Gastroesophageal sphincter (tissue), 3 donors: ENCODE data around the gene GPR6.

Experiments used
- POLR2A ChIP-seq, 2 donors: fragments of 450-650 bp; IDR thresholded peaks; one replicate each; pipeline ENCODE4 v1.6.1; 2017; ENCODE audit warnings: antibody characterized with exemption in 2 of 2, mild to moderate bottlenecking in 2 of 2, moderate library complexity in 1 of 2
- POLR2AphosphoS5 ChIP-seq: sonication (generic); formaldehyde crosslinking; IDR thresholded peaks from one replicate; pipeline ENCODE4 v1.6.1; 2017; ENCODE audit warnings: antibody characterized with exemption
- TF ChIP-seq, protein P1 (sequence below), 4 experiments: fragments of 200-600 bp in 2 of 4; fragments of 450-650 bp in 2 of 4; sonication (generic) in 1 of 4; IDR thresholded peaks; one replicate each; pipeline ENCODE4 v1.5.1; 2017 to 2019; ENCODE audit warnings: antibody characterized with exemption in 4 of 4, mild to moderate bottlenecking in 2 of 4, moderate library complexity in 2 of 4

DNA sequence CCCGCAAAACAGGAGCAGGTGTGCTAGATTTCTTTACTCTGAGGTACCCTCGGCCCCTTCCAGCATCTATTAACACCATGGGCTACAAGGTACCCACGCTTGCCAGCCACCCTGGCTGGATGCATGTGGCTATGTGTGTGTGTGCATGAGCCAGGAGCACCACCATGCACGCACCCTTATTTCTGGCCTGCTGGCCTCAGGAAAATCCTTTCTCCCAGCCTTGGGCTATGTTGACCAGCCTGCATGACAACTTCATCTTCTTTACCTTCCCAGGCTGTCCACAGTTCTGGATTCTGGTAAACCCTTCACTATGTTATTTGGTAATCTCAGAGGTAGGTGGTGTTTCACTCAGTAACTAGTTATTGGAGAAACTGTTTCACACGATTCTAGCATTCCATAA is 40.4 kb downstream of the GPR6 start:
- TF ChIP-seq, protein P1, sequence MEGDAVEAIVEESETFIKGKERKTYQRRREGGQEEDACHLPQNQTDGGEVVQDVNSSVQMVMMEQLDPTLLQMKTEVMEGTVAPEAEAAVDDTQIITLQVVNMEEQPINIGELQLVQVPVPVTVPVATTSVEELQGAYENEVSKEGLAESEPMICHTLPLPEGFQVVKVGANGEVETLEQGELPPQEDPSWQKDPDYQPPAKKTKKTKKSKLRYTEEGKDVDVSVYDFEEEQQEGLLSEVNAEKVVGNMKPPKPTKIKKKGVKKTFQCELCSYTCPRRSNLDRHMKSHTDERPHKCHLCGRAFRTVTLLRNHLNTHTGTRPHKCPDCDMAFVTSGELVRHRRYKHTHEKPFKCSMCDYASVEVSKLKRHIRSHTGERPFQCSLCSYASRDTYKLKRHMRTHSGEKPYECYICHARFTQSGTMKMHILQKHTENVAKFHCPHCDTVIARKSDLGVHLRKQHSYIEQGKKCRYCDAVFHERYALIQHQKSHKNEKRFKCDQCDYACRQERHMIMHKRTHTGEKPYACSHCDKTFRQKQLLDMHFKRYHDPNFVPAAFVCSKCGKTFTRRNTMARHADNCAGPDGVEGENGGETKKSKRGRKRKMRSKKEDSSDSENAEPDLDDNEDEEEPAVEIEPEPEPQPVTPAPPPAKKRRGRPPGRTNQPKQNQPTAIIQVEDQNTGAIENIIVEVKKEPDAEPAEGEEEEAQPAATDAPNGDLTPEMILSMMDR (IDR thresholded peaks at IDR 0.05), result no peak
- no peak for TF ChIP-seq POLR2A (IDR thresholded peaks at IDR 0.05)
- no peak for TF ChIP-seq POLR2AphosphoS5
